HG03159 (cell line): ENCODE results near the gene SPATC1L.
"Not testable (repeated sequence)": the region's sequence is repeated elsewhere in the genome, so short reads cannot be mapped to it uniquely, and the experiment has no call there.

Source experiments
- ATAC-seq: cut with Tn5 transposase; IDR thresholded peaks from one replicate; pipeline ENCODE4 v1.9.1; 2021; ENCODE audit warnings: mild to moderate bottlenecking, moderate library complexity; ENCODE audit not compliant: unreplicated experiment

Gene SPATC1L

DNA sequence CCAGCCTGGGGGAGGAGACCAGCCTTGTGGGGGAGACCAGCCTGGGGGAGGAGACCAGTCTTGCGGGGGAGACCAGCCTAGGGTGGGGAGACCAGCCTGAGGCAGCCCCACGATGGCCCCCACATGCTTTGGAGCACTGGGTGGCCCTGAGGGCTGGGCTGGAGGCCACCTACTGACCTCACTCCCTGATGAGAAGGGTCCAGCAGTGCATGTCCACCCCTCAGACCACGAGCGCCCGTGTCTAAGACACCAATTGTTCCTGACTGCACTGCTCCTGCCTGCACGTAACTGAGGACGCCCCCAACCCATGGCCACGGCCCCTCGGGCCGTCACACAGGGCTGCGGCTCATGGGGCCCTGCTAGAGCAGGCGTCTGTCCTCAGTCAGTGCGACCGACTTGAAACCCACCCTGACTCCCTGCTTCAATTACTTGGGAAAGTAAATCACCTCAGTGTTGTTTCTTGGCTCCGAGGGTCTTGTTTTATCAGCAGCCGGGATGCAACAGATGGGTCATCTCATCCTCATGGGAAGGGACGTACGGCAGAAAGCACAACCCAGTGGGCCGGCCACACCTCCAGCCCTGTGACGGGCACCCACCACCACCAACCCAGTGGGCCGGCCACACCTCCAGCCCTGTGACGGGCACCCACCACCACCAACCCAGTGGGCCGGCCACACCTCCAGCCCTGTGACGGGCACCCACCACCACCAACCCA, at the start of gene SPATC1L:
Gene SPATC1L, minus strand, starts transcription at position 550 of the 715 bp plus-strand sequence. CDS start 1,643 bp downstream, outside the sequence.
- ATAC-seq, result no peak

- ATAC-seq, result no peak
These were observed 45.6 kb upstream of the SPATC1L start for GRCh38 chr21:46229923-46230260.

DNA sequence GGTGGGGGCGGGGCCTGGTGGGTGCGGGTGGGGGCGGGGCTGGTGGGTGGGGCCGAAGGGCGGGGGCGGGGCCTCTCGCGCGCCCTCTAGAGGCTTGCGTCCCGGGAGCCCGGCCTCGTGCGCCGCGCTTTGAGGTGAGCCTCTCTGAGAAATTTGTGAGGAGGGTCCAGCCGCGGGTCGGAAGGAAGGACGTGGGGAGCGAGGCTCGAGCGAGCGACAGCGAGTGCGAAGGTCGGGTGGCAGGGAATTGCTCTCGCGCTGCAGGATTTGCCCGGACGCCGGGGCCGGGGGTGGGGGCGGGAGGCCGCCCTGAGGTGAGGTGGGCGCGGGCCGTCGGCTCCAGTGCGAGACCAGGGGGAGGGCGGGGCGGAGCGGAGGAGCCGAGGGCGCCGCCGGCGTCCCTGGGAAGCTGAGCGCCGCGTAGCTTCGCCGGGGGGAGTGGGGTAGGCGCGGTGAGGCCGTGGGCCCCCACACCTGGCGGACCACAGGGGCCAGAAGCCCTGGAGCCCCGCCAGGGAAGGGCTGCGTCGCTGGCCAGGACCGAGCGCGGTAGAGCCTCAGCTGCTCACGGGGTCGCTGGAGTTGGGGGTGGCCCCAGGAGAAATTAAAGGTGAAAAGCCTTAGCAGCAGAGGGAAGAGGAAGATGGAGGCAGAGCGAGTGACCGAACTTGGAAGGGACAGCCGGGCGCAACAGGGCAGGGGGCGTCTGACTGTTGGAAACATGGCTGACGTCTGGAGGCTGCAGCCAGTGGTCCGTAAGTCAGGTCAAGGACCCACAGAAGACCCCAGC, 45.1 kb upstream of the SPATC1L start:
- ATAC-seq, result peak; percentile 16

DNA sequence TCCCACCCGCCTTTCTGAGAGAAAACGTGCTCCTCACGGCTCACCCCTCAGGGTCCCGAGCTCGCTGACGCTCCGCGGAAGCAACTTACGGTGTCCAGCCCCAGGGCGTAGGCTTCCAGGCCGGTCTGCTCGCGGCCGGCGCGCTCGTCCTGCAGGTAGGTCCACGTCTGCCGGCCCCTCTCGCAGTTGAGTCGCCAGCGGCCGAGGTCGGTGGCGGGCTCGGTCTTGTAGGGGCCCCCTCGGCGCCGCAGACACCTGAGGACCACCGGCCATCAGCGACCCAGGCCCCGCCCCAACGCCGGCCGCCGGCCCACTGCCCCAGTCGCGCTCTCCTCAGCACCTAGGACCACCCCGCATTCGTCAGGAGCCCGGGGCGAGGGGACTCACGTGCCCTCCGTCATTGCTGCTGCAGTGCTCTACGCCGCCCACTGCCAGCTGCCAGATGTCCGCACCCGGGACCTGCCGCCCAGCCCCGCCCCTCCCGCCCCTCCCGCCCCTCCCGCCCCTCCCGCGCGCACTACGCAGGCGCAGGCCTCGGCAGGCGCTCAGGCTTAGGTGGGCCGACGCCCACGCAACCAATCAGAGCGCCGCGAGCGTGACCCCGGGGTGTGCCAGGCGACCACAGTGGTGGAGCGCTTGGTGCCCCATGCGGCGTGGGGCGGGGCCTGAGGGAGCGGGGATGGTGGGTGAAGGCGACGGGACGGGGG, 44.2 kb upstream of the SPATC1L start, which contains the start of gene LSS:
Gene LSS, minus strand, starts transcription at position 430 of the 707 bp plus-strand sequence. Its CDS starts 29 bp downstream, at position 401.
- peak; percentile 90 for ATAC-seq

- no peak for ATAC-seq
These were observed 43.6 kb upstream of the SPATC1L start for GRCh38 chr21:46227811-46228344.

DNA sequence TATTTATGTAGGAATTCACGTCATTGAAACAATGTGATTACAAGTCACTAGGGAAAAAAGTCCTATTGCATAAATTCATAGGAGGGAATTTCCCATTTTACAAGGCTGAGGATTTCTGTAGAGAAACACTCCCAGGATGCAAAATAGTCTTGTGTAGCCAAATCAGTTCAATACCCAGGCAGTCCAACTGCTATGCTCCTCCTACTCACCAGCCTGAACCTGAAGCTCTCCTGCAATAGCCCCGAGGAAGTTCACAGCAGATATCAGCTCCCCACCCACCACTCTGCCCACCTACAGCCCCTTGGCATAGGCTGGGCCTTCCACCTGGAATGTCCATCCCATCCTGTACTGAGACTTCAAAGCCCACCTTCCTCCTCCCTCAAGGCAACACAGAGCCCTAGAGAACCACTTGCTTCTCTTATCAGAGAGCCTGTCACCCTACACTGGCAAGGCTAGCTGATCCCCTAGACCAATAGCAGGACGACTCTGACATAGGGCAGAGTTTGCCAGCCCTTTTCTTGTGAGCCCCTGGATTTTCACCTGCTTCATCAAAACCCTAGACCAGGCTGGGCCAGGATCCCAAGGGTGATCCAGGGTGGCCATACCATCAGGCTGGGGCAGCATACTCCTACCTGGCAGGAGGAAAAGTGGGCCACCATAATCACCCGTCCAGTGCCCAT, 42.8 kb upstream of the SPATC1L start:
- no peak for ATAC-seq

GRCh38 chr21:46226146-46226545, 41.9 kb upstream of the SPATC1L start:
- no peak for ATAC-seq

DNA sequence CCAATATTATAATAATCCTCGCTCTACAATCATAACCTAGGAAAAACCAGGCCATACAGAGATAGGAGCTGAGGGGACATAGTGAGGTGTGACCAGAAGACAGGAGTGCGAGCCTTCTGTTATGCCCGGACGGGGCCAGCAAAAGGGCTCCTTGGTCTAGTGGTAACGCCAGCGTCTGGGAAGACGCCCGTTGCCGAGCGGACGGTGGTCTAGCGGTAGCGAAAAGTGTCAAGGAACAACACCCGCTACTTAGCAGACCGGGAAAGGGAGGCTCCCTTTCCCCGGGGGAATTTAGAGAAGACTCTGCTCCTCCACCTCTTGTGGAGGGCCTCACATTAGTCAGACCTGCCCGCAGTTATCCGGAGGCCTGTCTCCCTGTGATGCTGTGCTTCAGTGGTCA, 39.4 kb upstream of the SPATC1L start:
- not testable (repeated sequence) for ATAC-seq

- no peak for ATAC-seq
These were observed 39.0 kb upstream of the SPATC1L start for GRCh38 chr21:46223217-46223616.

DNA sequence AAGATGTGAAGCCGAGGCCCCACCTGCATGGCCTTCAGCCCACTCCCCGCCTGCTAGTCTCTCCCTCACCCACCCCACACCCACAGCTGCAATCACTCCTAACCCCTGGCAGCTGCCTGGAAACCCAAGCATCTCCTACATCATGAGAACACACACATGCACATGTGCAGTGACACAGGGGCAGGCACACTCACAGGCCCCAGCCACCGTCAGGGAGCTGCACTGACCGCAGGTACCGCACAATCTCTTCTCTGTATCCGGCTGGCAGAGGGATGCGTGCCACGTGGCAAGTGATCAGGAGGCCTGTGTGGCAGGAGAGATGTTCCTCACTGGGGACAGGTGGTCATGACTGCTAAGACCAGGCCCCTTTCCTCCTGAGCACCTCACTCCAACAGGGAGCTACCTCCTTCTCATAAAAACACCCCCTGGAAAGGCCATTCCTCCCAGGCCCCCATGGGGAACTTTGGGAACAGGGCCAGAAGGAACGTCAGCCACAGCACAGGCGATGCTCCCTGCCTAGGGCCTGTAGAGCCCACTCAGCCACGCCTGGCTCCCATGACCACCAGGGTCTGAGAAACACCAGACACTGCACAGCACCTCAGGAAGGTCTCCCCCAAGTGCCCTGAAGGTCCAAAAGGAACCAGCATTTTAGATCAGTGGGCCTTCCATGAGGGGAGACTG, 38.3 kb upstream of the SPATC1L start:
- no peak for ATAC-seq

GRCh38 chr21:46221664-46222435, 37.6 kb upstream of the SPATC1L start:
- ATAC-seq, result no peak

GRCh38 chr21:46220847-46221246, 36.6 kb upstream of the SPATC1L start:
- no peak for ATAC-seq

GRCh38 chr21:46220275-46220810, 36.1 kb upstream of the SPATC1L start:
- no peak for ATAC-seq

- ATAC-seq, result no peak
These were observed 35.5 kb upstream of the SPATC1L start for GRCh38 chr21:46219591-46220239.

- no peak for ATAC-seq
These were observed 34.8 kb upstream of the SPATC1L start for GRCh38 chr21:46218906-46219590.

DNA sequence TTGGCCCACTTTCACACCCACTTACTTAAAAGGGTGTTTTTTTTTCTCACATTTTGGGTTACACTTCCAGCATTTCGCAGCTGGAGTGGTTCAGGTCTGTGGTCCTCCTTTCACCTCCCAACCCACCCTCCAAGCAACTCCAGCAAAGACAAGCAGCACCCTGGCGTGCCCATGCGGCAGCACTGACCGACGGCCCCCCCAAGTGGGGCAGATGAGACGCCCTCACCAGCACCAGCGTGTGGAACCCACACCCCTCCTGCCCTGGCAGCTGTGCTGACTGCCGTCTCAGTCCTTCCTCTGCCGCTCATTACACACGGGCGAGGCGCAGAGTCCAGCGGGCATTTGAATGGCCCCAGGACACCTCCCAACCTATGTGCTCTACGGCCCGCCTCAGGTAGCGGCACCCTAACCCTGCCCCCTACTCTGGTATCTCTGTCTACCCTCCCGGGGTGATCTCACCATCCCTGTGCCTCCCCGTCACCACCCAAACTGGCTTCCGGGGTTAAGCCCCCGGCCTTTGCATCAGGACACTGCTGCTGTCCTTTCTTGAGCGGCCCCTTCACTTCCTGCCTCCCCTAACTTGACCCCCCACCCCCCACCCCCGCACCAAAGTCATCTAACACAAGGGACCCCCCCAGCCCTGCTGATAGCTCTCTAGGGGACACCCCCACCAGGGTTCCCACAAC, 33.4 kb upstream of the SPATC1L start:
- ATAC-seq, result no peak

GRCh38 chr21:46216132-46216747, 32.0 kb upstream of the SPATC1L start:
- ATAC-seq, result no peak
